HG03575 (cell line): ENCODE data around the gene GC.
"Not testable (repeated sequence)": the region's sequence is repeated elsewhere in the genome, so short reads cannot be mapped to it uniquely, and the experiment has no call there.

Experiments
- ATAC-seq: cut with Tn5 transposase; IDR thresholded peaks from one replicate; pipeline ENCODE4 v1.9.1; 2021; ENCODE audit not compliant: unreplicated experiment, insufficient number of reproducible peaks, low FRiP score; ENCODE audit errors: extremely low read depth

GC gene

GRCh38 chr4:71783972-71784371 lies at the start of gene GC:
TSS of gene GC (minus strand) at chr4:71784079. CDS start at chr4:71784018, 61 bp downstream.
- ATAC-seq = no peak

GRCh38 chr4:71833232-71833900 lies 49.5 kb upstream of the GC start:
- no peak for ATAC-seq

- no peak for ATAC-seq
Observed at GRCh38 chr4:71832049-71832448, 48.2 kb upstream of the GC start.

- ATAC-seq = no peak
Observed at GRCh38 chr4:71830497-71831190, 46.8 kb upstream of the GC start.

GRCh38 chr4:71828470-71828869 lies 44.6 kb upstream of the GC start:
- ATAC-seq = no peak

GRCh38 chr4:71827826-71828225 lies 43.9 kb upstream of the GC start:
- no peak for ATAC-seq

- ATAC-seq = no peak
Observed at GRCh38 chr4:71816676-71817303, 32.9 kb upstream of the GC start.

- no peak for ATAC-seq
Observed at GRCh38 chr4:71814433-71814832, 30.6 kb upstream of the GC start.

GRCh38 chr4:71809805-71810204 lies 25.9 kb upstream of the GC start:
- ATAC-seq = not testable (repeated sequence)

- no peak for ATAC-seq
Observed at GRCh38 chr4:71807469-71807868, 23.6 kb upstream of the GC start.

- ATAC-seq = not testable (repeated sequence)
Observed at GRCh38 chr4:71805230-71805629, 21.4 kb upstream of the GC start.

- not testable (repeated sequence) for ATAC-seq
Observed at GRCh38 chr4:71804017-71804697, 20.3 kb upstream of the GC start.

- ATAC-seq = no peak
Observed at GRCh38 chr4:71785959-71786358, 2.1 kb upstream of the GC start.

GRCh38 chr4:71784569-71785197 lies 804 bp upstream of the GC start:
- ATAC-seq = no peak

GRCh38 chr4:71777891-71778290 lies 6.0 kb downstream of the GC start:
- no peak for ATAC-seq

- ATAC-seq = no peak
Observed at GRCh38 chr4:71775449-71775848, 8.4 kb downstream of the GC start.

- ATAC-seq = no peak
Observed at GRCh38 chr4:71774136-71774535, 9.7 kb downstream of the GC start.

- ATAC-seq = no peak
Observed at GRCh38 chr4:71773004-71773403, 10.9 kb downstream of the GC start.

- ATAC-seq = no peak
Observed at GRCh38 chr4:71772592-71772991, 11.3 kb downstream of the GC start.
